Lower leg skin (tissue), 4 donors: ENCODE data around the gene CD99. TPM values are rescaled to one million over a fixed set of nuclear protein-coding genes. Genes with fewer than 3 reads are reported as not detected.

ENCODE experiments used
- DNase-seq, 2 donors: peaks; one replicate each; pipeline ENCODE4 v3.0.0-alpha.2; 2019; ENCODE audit warnings: low spot score in 2 of 2
- H3K4me3 ChIP-seq: fragments of 200-600 bp; sonication (generic); 2 replicates; pipeline ENCODE4 v1.5.1; 2017; ENCODE audit warnings: mild to moderate bottlenecking, low read depth; ENCODE audit not compliant: poor library complexity, severe bottlenecking
- CTCF ChIP-seq, 3 donors: fragments of 450-650 bp; IDR thresholded peaks; one replicate each; pipeline ENCODE4 v1.5.1; 2016; ENCODE audit warnings: antibody characterized with exemption in 3 of 3, mild to moderate bottlenecking in 3 of 3, moderate library complexity in 2 of 3
- POLR2A ChIP-seq, 2 donors: fragments of 450-650 bp; IDR thresholded peaks; one replicate each; pipeline ENCODE4 v1.6.1; 2016 to 2017; ENCODE audit warnings: antibody characterized with exemption in 2 of 2, mild to moderate bottlenecking in 1 of 2, moderate library complexity in 1 of 2
- WGBS, 2 donors: methylation state at CpG; one replicate each; pipeline ENCODE4 v1.1.5; 2018; 5-methylcytosine and 5-hydroxymethylcytosine counted together
- intact Hi-C: fragments of 100-400 bp; cut with DNase I; formaldehyde crosslinking; loops from one replicate; pipeline ENCODE4 v1.15.0; 2023; ENCODE audit warnings: low total_unique reads
- total RNA-seq, 4 donors: library from RNA; depleted of rRNA; stranded (reverse); fragments of >200 nt; gene quantifications; one replicate each; pipeline ENCODE4 v1.1.0, GENCODE V29; 2016

The CD99 gene
- total RNA-seq, 4 donors from 2014 or later = 168 to 384 (median 194) TPM

- intact Hi-C loops = no loop called here
- DNase-seq = no peak
- TF ChIP-seq POLR2A (IDR thresholded peaks at IDR 0.05) (no peak), CTCF (IDR thresholded peaks at IDR 0.05) (no peak)
- 89 to 93% methylated on average over 1 of the region's 1 CpG for WGBS, 2 donors
- no peak overlapping the region for H3K4me3 ChIP-seq
These were observed 90.1 kb downstream of the CD99 start for GRCh38 chrX:2781226-2781571.

GRCh38 chrX:2781698-2782097 lies 90.6 kb downstream of the CD99 start:
- H3K4me3 ChIP-seq = no peak overlapping the region
- WGBS, 2 donors = 53 to 67% methylated on average over 6 of the region's 6 CpGs
- no peak for DNase-seq
- intact Hi-C loops = no loop called here
- TF ChIP-seq CTCF (IDR thresholded peaks at IDR 0.05) = no peak
- no peak for TF ChIP-seq POLR2A (IDR thresholded peaks at IDR 0.05)

GRCh38 chrX:2782171-2782570 lies 91.1 kb downstream of the CD99 start:
- 62 to 66% methylated on average over 4 of the region's 4 CpGs for WGBS, 2 donors
- intact Hi-C loops = no loop called here
- no peak for DNase-seq
- H3K4me3 ChIP-seq = no peak overlapping the region
- TF ChIP-seq POLR2A (IDR thresholded peaks at IDR 0.05) (no peak), CTCF (IDR thresholded peaks at IDR 0.05) (no peak)

- no peak for DNase-seq
- intact Hi-C loops = no loop called here
- WGBS, 2 donors = 75 to 77% methylated on average over 4 of the region's 4 CpGs
- TF ChIP-seq CTCF (IDR thresholded peaks at IDR 0.05) = no peak
- TF ChIP-seq POLR2A (IDR thresholded peaks at IDR 0.05) = no peak
- H3K4me3 ChIP-seq = no peak overlapping the region
These were observed 91.7 kb downstream of the CD99 start for GRCh38 chrX:2782778-2783177.

- intact Hi-C loops = no loop called here
- TF ChIP-seq POLR2A (IDR thresholded peaks at IDR 0.05) (no peak), CTCF (IDR thresholded peaks at IDR 0.05) (no peak)
- DNase-seq = no peak
- no peak overlapping the region for H3K4me3 ChIP-seq
- WGBS, 2 donors = 38 to 72% methylated on average over 4 to 6 of the region's 6 CpGs
These were observed 92.9 kb downstream of the CD99 start for GRCh38 chrX:2784026-2784425.

- TF ChIP-seq CTCF (IDR thresholded peaks at IDR 0.05) (no peak), POLR2A (IDR thresholded peaks at IDR 0.05) (no peak)
- WGBS, 2 donors = 73 to 83% methylated on average over 4 of the region's 4 CpGs
- no peak overlapping the region for H3K4me3 ChIP-seq
- no peak for DNase-seq
- intact Hi-C loops = no loop called here
These were observed 94.4 kb downstream of the CD99 start for GRCh38 chrX:2785538-2785937.
